Bronchial epithelial cell (primary cell): ENCODE data around the gene ABCB8. TPM values are rescaled to one million over a fixed set of nuclear protein-coding genes. Genes with fewer than 3 reads are reported as not detected.
A peak's percentile ranks its signal among the peaks of the same experiment; 100 is the strongest.

ENCODE experiments used
- DNase-seq: peaks from one replicate; pipeline ENCODE4 v3.0.0-alpha.2; 2010; ENCODE audit warnings: low read depth
- FAIRE-seq: peaks from 2 replicates; lab custom pipeline; 2011; peaks lifted over from hg19 to GRCh38; lab: Jason Lieb, UNC
- H3K27me3 ChIP-seq: 2 replicates; pipeline ENCODE4 v1.5.1; 2011; ENCODE audit warnings: low read length; ENCODE audit not compliant: control insufficient read depth, insufficient read depth
- H3K36me3 ChIP-seq: 2 replicates; pipeline ENCODE4 v1.5.1; 2011; ENCODE audit warnings: low read length; ENCODE audit not compliant: control insufficient read depth, insufficient read depth
- H3K4me3 ChIP-seq: 2 replicates; pipeline ENCODE4 v1.5.1; 2011; ENCODE audit warnings: mild to moderate bottlenecking, low read depth, low read length, control low read depth
- CTCF ChIP-seq: IDR thresholded peaks from 2 replicates; pipeline ENCODE4 v1.5.1; 2011; ENCODE audit warnings: mild to moderate bottlenecking, moderate library complexity, low read length, control low read depth, inconsistent platforms; ENCODE audit not compliant: insufficient read depth, severe bottlenecking
- total RNA-seq: library from RNA; depleted of rRNA; stranded (reverse); fragments of >200 nt; gene quantifications from 2 replicates; pipeline ENCODE4 v1.2.1, GENCODE V29; 2014

The ABCB8 gene
- total RNA-seq, 1 donor from 2014 or later, result 20.5 TPM

GRCh38 chr7:151057506-151057988, 29.3 kb downstream of the ABCB8 start, which contains the start of gene CDK5:
Gene CDK5, minus strand, starts transcription at chr7:151057897. Its CDS starts 49 bp downstream, at chr7:151057848.
- Histone ChIP-seq H3K27me3 (no peaks in the 10 kb centered on the region), H3K4me3 (peak within 1 kb of the TSS; percentile 48), H3K36me3 (peaks cover 2% of the 10 kb centered on the region)
- FAIRE-seq (no peak), DNase-seq (no peak)
- TF ChIP-seq CTCF, result no peak

GRCh38 chr7:151057989-151058780, 29.9 kb downstream of the ABCB8 start:
- DNase-seq (peak; percentile 99), FAIRE-seq (no peak)
- Histone ChIP-seq H3K27me3 (no peaks in the 10 kb centered on the region), H3K36me3 (peaks cover 2% of the 10 kb centered on the region), H3K4me3 (peak overlapping the region; percentile 48)
- TF ChIP-seq CTCF, result no peak

GRCh38 chr7:151058781-151059366, 30.6 kb downstream of the ABCB8 start:
- peaks cover 2% of the 10 kb centered on the region for H3K36me3 ChIP-seq
- TF ChIP-seq CTCF, result no peak
- H3K4me3 ChIP-seq, result peak overlapping the region; percentile 48
- no peak for DNase-seq
- no peaks in the 10 kb centered on the region for H3K27me3 ChIP-seq
- FAIRE-seq, result no peak

GRCh38 chr7:151059367-151060112, 31.3 kb downstream of the ABCB8 start, which contains the start of gene SLC4A2:
Gene SLC4A2, plus strand, starts transcription at chr7:151059589. Its CDS starts 2,399 bp downstream, at chr7:151061988.
- no peak for DNase-seq
- Histone ChIP-seq H3K27me3 (no peaks in the 10 kb centered on the region), H3K4me3 (peak within 1 kb of the TSS; percentile 48), H3K36me3 (peaks cover 4% of the 10 kb centered on the region)
- TF ChIP-seq CTCF, result peak; percentile 50
- no peak for FAIRE-seq

GRCh38 chr7:151060113-151060415, 31.8 kb downstream of the ABCB8 start:
- TF ChIP-seq CTCF, result no peak
- Histone ChIP-seq H3K27me3 (no peaks in the 10 kb centered on the region), H3K36me3 (peaks cover 8% of the 10 kb centered on the region), H3K4me3 (peak overlapping the region; percentile 48)
- no peak for DNase-seq
- FAIRE-seq, result no peak
